Measurements from ENCODE around the gene COMMD7.
A peak's percentile ranks its signal among the peaks of the same experiment; 100 is the strongest.

Gene COMMD7
- total RNA-seq, result 18.9 to 30.3 reads per million in 2 donors

GRCh38 chr20:32743237-32744112 lies at the start of gene COMMD7:
Gene COMMD7, minus strand, starts transcription at chr20:32743467. Its CDS starts 76 bp downstream, at chr20:32743391.
- peak; percentile 47 for DNase-seq

GRCh38 chr20:32792731-32793458 lies 49.6 kb upstream of the COMMD7 start:
- no peak for DNase-seq

GRCh38 chr20:32792316-32792715 lies 49.0 kb upstream of the COMMD7 start:
- DNase-seq, result no peak

- DNase-seq, result no peak
These were observed 47.4 kb upstream of the COMMD7 start for GRCh38 chr20:32790751-32791057.

GRCh38 chr20:32789896-32790750 lies 46.9 kb upstream of the COMMD7 start:
- no peak for DNase-seq

- DNase-seq, result no peak
These were observed 43.9 kb upstream of the COMMD7 start for GRCh38 chr20:32787168-32787567.

- DNase-seq, result no peak
These were observed 42.9 kb upstream of the COMMD7 start for GRCh38 chr20:32786059-32786760.

- DNase-seq, result no peak
These were observed 41.3 kb upstream of the COMMD7 start for GRCh38 chr20:32784369-32785080.

- DNase-seq, result no peak
These were observed 37.7 kb upstream of the COMMD7 start for GRCh38 chr20:32780749-32781655.

GRCh38 chr20:32780278-32780677 lies 37.0 kb upstream of the COMMD7 start:
- no peak for DNase-seq

GRCh38 chr20:32779500-32780211 lies 36.4 kb upstream of the COMMD7 start:
- DNase-seq, result no peak

GRCh38 chr20:32777177-32777956 lies 34.1 kb upstream of the COMMD7 start:
- no peak for DNase-seq

- DNase-seq, result no peak
These were observed 32.2 kb upstream of the COMMD7 start for GRCh38 chr20:32775336-32775991.

- DNase-seq, result no peak
These were observed 30.6 kb upstream of the COMMD7 start for GRCh38 chr20:32773855-32774254.

GRCh38 chr20:32773223-32773622 lies 30.0 kb upstream of the COMMD7 start:
- DNase-seq, result no peak

- no peak for DNase-seq
These were observed 28.8 kb upstream of the COMMD7 start for GRCh38 chr20:32772046-32772445.

GRCh38 chr20:32767418-32768198 lies 24.3 kb upstream of the COMMD7 start:
- DNase-seq, result no peak

Data from activated gamma-delta T cell (primary cell).